HG03066 (cell line): ENCODE measurements around the gene LRPPRC.
"Not testable (repeated sequence)": the region's sequence is repeated elsewhere in the genome, so short reads cannot be mapped to it uniquely, and the experiment has no call there.

Source experiments
- ATAC-seq: cut with Tn5 transposase; IDR thresholded peaks from one replicate; pipeline ENCODE4 v1.9.1; 2021; ENCODE audit warnings: low read depth; ENCODE audit not compliant: unreplicated experiment

The LRPPRC gene

DNA sequence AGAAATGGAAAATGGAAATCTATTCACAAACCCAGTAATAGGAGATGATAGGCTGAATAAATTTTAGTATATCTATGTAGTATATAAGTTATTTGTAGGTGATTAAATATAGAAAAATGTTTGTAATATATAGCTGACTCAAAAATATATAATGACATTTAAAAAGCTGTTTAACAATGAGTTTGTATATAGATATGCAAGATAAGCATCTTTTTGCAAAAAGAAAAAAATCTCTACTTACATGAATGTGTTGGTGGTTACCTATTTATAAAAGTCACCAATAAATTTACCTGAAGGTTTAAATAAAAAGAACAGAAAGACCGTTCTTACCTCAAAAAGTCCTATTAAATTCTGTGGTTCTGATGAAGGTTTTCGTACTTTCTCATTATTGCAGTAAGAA is 71.3 kb downstream of the LRPPRC start:
- no peak for ATAC-seq

GRCh38 chr2:43911136-43911790 is 84.5 kb downstream of the LRPPRC start:
- ATAC-seq = not testable (repeated sequence)

DNA sequence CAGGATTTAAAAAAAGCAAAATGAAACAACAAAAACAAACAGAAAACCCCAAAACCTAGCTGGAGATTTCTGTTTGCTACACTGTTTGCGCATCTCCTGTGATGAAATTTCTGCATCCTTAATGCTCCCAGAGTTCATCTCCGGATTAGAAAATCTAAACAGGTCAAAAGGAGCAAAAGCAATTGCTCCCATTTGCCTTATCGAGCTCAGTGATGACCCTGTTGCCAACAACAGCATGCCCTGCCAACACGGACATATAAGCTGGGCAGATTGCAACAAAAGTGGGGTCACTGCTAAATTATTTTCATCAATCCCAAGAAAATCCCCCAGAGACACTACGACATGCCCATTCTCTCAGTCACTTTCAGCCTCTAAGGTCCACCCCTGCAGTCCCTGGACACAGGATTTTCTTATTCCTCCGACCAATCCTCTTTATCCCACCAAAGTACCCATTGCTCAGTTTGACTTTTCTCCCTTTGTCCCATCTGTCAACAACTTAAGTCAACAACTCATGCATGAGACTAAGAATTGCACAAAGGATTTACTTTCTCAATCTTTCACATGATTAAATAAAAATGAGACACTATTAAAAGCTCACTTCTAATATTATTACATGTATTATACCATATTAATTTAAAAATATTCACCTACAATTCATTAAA is 89.2 kb downstream of the LRPPRC start:
- ATAC-seq = no peak

GRCh38 chr2:43905871-43906270 is 89.9 kb downstream of the LRPPRC start:
- no peak for ATAC-seq

GRCh38 chr2:43905371-43905803 is 90.4 kb downstream of the LRPPRC start:
- ATAC-seq = no peak

- no peak for ATAC-seq
Measured at GRCh38 chr2:43899589-43899988, 96.2 kb downstream of the LRPPRC start.

DNA sequence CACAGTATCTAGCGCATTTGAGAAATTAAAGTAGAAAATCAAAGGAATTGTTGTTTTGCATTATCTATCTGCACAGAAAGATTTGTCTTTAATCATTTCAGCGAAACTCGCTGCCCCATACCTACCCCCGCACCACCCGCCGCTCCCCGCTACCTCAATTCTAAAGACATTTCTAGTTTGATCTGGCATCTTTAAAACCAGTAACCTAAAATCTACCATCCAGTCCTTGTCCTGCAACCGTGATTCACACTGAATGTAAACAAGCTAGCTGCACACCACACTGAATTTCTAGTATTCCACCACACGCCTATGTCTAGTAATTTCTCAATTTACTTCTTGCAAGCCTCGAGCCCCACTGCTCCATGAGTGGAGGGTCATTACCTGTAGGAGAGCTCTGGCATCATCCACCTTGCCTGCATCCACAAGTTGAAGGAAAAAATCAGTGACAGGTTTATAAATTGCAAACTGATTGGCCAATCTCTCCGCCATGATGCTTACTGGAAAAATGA is 96.9 kb downstream of the LRPPRC start:
- no peak for ATAC-seq

- no peak for ATAC-seq
Measured at GRCh38 chr2:43898134-43898837, 97.5 kb downstream of the LRPPRC start.

GRCh38 chr2:43897492-43897891 is 98.3 kb downstream of the LRPPRC start:
- ATAC-seq = no peak

- no peak for ATAC-seq
Measured at GRCh38 chr2:43896906-43897305, 98.9 kb downstream of the LRPPRC start.

DNA sequence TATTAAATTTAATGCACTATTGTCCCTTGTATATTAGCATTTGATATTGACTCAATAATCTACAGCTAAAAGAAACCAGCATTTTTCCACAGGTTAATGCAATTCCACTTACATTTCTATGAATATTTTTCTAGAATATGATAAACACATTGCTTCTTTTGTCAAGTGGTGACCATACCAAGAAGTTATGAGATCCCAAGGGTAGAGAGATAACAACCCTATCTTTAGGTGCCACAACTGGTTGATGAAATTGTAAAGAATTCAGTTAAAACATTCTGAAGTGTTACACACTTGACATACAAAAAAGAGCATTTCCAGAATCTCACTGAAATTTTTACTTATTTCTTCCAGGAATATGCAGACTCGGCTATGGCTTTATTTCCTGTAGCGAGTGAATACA is 101.0 kb downstream of the LRPPRC start:
- ATAC-seq = no peak

GRCh38 chr2:43890855-43891254 is 104.9 kb downstream of the LRPPRC start:
- no peak for ATAC-seq

DNA sequence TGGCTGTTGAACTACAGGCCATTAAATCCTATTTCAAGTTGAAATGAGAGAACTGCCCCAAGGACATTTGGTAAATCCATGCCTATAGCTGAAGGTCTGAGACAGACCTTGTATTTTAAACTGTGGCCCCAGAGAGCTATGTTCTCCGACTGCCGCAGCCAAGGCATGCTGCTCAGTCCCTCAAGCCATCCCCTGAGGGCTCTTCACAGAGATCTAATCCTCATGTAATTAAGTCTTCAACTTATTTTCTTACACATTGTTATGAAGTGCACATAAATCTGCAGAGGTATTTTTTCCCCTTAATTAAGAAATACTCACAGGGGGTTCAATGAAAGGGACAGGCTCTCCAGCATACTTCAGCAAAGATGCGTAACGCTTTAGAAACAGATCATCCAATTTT is 106.4 kb downstream of the LRPPRC start:
- ATAC-seq = no peak

DNA sequence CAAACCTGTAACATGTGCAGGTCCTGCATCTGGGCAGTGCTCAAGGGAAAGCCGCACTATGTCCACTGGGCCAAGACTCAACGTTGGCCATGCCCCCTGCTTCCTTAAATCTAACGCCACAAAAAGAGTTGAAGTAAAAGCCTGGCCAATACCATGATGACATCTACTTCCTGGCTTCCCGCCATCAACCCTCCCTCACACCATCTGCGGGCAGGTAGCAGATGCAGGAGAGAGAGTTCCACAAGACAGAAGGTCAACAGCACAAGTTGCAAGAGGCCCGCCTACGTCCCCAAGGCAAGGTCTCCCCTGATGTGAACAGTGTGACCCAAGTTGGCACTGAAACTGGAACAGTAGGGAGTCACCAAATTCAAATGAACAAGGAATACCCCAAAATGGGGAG is 108.6 kb downstream of the LRPPRC start:
- ATAC-seq = no peak

- no peak for ATAC-seq
Measured at GRCh38 chr2:43885132-43885632, 110.6 kb downstream of the LRPPRC start.

DNA sequence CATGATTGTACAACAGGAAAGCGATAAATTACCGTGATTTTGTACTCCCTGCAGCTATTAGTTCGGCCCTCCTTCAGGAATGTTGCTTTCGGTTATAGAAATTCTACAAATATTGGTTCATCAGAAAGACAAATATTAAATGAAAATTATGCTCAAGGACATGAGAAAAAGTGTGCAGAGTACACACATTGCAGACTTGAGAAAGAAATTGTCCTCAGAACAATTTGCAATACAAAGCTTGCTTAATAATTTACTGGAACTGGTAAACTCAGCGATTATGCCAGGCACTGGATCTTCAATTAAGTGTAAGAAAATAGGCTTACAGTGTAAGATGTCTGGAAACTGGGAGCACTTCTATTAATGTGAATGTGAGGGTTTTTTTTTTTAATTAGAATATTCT is 111.1 kb downstream of the LRPPRC start:
- ATAC-seq = no peak

DNA sequence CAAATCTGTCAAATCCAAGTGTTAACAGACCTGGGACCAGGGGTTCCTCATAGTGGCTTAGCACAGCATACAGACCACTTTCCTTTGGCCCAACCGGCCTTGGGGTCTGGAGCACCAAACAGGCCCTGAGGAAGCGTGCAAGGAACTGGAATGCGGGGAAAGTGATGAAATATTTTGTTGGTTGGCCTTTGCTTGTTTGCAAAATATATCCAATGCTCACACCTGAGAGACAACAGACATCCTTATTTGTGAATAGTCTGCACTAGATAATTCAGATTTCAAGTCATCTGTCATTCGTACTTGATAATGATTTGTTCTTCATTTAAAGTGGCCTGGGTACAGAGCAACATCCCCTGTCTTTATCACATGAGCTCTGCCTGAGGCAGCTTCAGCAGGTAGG is 113.5 kb downstream of the LRPPRC start:
- no peak for ATAC-seq

DNA sequence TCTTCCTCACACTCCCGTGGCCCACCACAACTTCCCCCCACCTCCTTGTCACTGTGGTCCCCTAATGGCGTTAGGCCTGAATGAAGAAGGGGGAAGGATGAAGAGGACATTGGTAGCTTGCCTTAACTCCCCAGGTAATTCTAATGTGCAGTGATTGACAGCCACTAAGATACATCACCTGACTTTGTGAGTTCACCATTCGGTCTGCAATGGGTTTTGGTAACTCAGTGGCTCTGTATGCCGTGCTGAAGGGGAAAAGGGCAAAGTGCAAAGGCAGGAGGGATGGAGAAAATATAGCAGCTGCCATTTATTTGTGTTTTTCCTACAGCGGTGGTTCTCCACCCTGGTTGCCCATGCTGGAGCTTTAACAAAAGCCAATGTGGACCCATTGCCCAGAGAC is 114.8 kb downstream of the LRPPRC start:
- no peak for ATAC-seq

- ATAC-seq = no peak
Measured at GRCh38 chr2:43880471-43880870, 115.3 kb downstream of the LRPPRC start.

GRCh38 chr2:43879261-43879660 is 116.5 kb downstream of the LRPPRC start:
- ATAC-seq = no peak

DNA sequence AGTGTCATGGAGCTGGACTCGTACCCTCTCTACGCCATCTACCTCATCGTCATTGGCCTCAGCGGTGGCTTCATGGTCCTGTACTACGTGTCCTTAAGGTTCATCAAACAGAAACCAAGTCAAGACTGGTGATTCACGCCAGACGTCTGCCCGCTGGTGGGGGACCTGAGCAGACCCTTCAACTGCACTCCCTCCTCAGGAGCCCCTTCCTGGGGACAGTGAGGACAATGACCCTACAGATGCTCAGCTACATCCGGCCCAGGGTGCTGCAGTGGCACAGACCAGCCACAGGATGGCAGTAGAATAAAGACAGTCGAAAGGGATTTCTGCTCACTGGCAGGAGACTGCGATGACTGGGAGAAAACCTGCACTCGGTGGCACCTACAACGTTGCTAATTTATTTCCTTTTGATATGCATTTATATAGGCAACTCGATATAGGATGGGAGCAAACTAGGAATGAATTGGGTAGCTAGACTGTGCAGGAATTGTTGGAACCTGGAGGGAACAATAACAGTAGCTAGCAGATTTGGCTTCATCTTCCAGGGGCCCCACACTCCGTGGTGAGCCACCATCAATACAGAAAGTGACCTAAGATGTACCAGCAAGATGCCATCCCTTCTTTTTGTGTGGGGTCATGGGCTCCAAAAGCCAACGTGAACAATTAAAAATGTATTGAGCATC is 117.9 kb downstream of the LRPPRC start:
- peak; percentile 84 for ATAC-seq
